Prostate gland (tissue), 2 donors: ENCODE results near the gene CCT3.

Experiments
- CTCF ChIP-seq, 4 experiments: fragments of 200-600 bp in 2 of 4; fragments of 450-650 bp in 2 of 4; sonication (generic) in 2 of 4; IDR thresholded peaks; 1 replicate in 3 of 4; 2 replicates in 1 of 4; pipeline ENCODE4 v1.5.1; 2016 to 2019; ENCODE audit warnings: antibody characterized with exemption in 4 of 4, mild to moderate bottlenecking in 2 of 4, moderate library complexity in 2 of 4
- POLR2AphosphoS5 ChIP-seq: sonication (generic); formaldehyde crosslinking; IDR thresholded peaks from one replicate; pipeline ENCODE4 v1.6.1; 2017; ENCODE audit warnings: antibody characterized with exemption

GRCh38 chr1:156260896-156261295 lies 77.2 kb downstream of the CCT3 start:
- no peak for TF ChIP-seq CTCF (IDR thresholded peaks at IDR 0.05)
- no peak for TF ChIP-seq POLR2AphosphoS5
